Heart left ventricle (tissue), 16 donors: ENCODE results near the gene DNMT3A. TPM values are rescaled to one million over a fixed set of nuclear protein-coding genes. Genes with fewer than 3 reads are reported as not detected.
A peak's percentile ranks its signal among the peaks of the same experiment; 100 is the strongest.

Source experiments
- ATAC-seq, 4 donors: fragments of 200-7000 bp; cut with Tn5 transposase; one replicate each; pipeline ENCODE4 v1.9.1; 2020 to 2022; ENCODE audit warnings: moderate library complexity in 4 of 4, mild to moderate bottlenecking in 3 of 4, moderate number of reproducible peaks in 1 of 4
- DNase-seq, 5 donors: peaks; one replicate each; pipeline ENCODE4 v3.0.0-alpha.2; 2020
- H3K27ac ChIP-seq, 12 donors: fragments of 200-600 bp; sonication (generic) in 4 of 12; one replicate each; pipeline versions ENCODE4 v1.5.0 to v1.8.0; 2016 to 2022; ENCODE audit warnings: mild to moderate bottlenecking in 2 of 12
- H3K27me3 ChIP-seq, 9 donors: fragments of 200-600 bp; sonication (generic) in 2 of 9; one replicate each; pipeline versions ENCODE4 v1.5.1 to v1.8.0; 2016 to 2022; ENCODE audit warnings: mild to moderate bottlenecking in 3 of 9
- H3K36me3 ChIP-seq, 9 donors: fragments of 200-600 bp; sonication (generic) in 2 of 9; one replicate each; pipeline versions ENCODE4 v1.5.0 to v1.8.0; 2018 to 2022; ENCODE audit warnings: mild to moderate bottlenecking in 2 of 9
- H3K4me1 ChIP-seq, 12 donors: fragments of 200-600 bp; sonication (generic) in 4 of 12; one replicate each; pipeline versions ENCODE4 v1.5.0 to v1.8.0; 2016 to 2022; ENCODE audit warnings: mild to moderate bottlenecking in 3 of 12
- H3K4me3 ChIP-seq, 12 donors: fragments of 200-600 bp; sonication (generic) in 4 of 12; one replicate each; pipeline versions ENCODE4 v1.5.0 to v1.8.0; 2017 to 2022; ENCODE audit warnings: mild to moderate bottlenecking in 9 of 12, moderate library complexity in 4 of 12
- H3K9me3 ChIP-seq, 12 donors: fragments of 200-600 bp; sonication (generic) in 4 of 12; one replicate each; pipeline versions ENCODE4 v1.5.0 to v1.8.0; 2016 to 2022; ENCODE audit warnings: mild to moderate bottlenecking in 1 of 12
- CTCF ChIP-seq, 12 donors: fragments of 200-600 bp; sonication (generic) in 4 of 12; IDR thresholded peaks; one replicate each; pipeline versions ENCODE4 v1.5.0 to v1.8.0; 2018 to 2022; ENCODE audit warnings: antibody characterized with exemption in 12 of 12, mild to moderate bottlenecking in 5 of 12
- POLR2A ChIP-seq, 2 donors: fragments of 450-650 bp; IDR thresholded peaks; one replicate each; pipeline ENCODE4 v1.6.1; 2017; ENCODE audit warnings: antibody characterized with exemption in 2 of 2, mild to moderate bottlenecking in 2 of 2, moderate library complexity in 2 of 2
- WGBS, 4 donors: extraction: QIAGEN DNeasy Blood & Tissue Kit in 2 of 4; methylation state at CpG; one replicate each; pipeline versions ENCODE4 v1.1.5 to v1.1.7; 2013 to 2018; 5-methylcytosine and 5-hydroxymethylcytosine counted together
- intact Hi-C, 10 donors: fragments of 100-400 bp; cut with DNase I; formaldehyde crosslinking; loops; one replicate each; pipeline versions ENCODE4 v1.11.1 to v1.14.2; 2022
- polyA plus RNA-seq, 2 donors: library from polyadenylated mRNA; stranded (reverse); fragments of 200-250 nt; gene quantifications; one replicate each; pipeline ENCODE4 v1.2.3, GENCODE V29; 2013
- total RNA-seq, 9 donors: library from RNA; depleted of rRNA in 2 of 9; stranded (reverse); fragments of >200 nt in 2 of 9; fragmentation: NEBNext Ultra II Directional in 3 of 9; extraction: Animal tissue kit (Norgen Biotek cat#: 25700) in 3 of 9; gene quantifications; one replicate each; pipeline versions ENCODE4 v1.1.0 to v1.2.4, GENCODE V29; 2016 to 2023
- donor health status: ischemic (EF 13 %, LVEDD 7.1; RV severe dilation, severe dysfunction).
- donor health status: healthy with polysubstance abuse.
- donor health status: DM: no; HTN: yes; CAD: no.
- donor health status: DM: no; HTN: no; CAD: no.
- donor health status: ischemic (EF 25% LVEDD 6.9; RV normal size, moderate dysfunction).
- donor health status: ischemic (EF 25% LVEDD 5.7; RV mildly dilated, moderate dysfunction).
- donor health status: healthy.
- donor health status: DM: yes; HTN: yes; CAD: no.
- donor health status: ischemic (EF 35%, LVEDD 5.7; RV mildly dilated, moderate dysfunction).
- donor health status: nonischemic (EF 11% LVEDD 7.7; RV severe dilation, severe dysfunction).
- donor health status: DM: yes; HTN: yes; CAD: no.
- donor health status: PGD.
- donor health status: ischemic (EF 29% LVEDD 5.4; RV normal size, mild dysfunction).
- donor health status: nonischemic (EF 23%, LVEDD 6.1; RV moderate dilation, normal function).

DNMT3A gene
- total and polyA plus RNA-seq, 11 donors = 3.5 to 26.0 (median 16.0) TPM

DNA sequence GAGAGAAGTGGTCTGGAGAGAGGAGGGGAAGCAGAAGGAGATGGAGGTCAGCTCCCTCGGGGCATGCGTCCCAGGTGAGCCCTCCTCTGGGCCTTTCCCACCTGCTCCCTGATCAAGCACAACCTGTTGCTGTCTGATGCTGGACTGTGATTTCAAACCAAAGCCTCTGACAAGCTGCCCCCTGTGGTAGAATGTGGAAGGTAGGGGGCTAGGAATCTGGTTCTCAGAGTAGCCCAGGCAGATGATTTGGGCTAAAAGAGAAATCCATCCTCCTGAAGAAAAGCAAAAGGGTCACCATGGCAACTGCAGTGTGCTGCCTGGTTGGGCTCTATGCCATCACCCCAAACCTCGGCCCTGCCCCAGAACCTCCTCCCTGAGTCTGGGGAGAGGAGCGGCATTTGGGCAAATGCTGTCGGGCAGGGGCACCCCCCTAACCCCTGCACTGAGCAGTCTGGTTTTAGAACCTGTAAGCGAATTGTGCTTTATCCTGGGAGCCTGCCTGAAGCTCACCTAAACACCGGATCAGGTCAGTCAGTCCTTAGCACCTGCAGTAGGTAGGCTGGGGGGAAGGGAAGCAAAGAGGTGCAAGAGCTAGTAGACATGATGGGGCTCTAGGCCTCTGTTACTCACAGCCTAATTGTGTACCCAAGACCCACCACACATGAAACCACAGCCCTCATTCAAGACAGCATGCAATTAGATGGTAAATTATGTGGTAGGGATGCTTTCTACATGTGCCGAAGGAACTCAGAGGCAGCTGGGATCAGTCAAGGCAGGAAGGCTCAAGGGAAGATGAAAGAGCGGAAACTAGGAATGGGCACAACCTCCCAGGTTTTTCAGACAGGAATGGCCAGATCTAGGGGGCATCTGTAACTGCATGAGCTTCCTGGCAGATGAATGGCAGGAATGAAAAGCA, 83.5 kb downstream of the DNMT3A start:
- H3K4me3 ChIP-seq = no peak overlapping the region
- peak overlapping the region in 4 of 12 donors; percentile 35 to 65 (median 54) for H3K27ac ChIP-seq
- TF ChIP-seq CTCF (IDR thresholded peaks at IDR 0.05) = no peak
- TF ChIP-seq POLR2A (IDR thresholded peaks at IDR 0.05) = no peak
- peaks cover 0 to 47% (median 31%) of the 10 kb centered on the region in 9 donors for H3K36me3 ChIP-seq
- H3K9me3 ChIP-seq = no peaks in the 10 kb centered on the region
- no peaks in the 10 kb centered on the region for H3K27me3 ChIP-seq
- peak in 1 of 5 donors; percentile 24 for DNase-seq
- H3K4me1 ChIP-seq = peaks cover 0 to 23% (median 17%) of the 10 kb centered on the region in 12 donors
- ATAC-seq = no peak
- intact Hi-C loops = loop anchor here in 1 of 10 donors (10.0 kb wide), 1 partner anchor 267 kb away; no protein-coding TSS in a partner anchor
- WGBS, 4 donors = 84 to 93% (median 88%) methylated on average over 7 to 9 of the region's 9 CpGs

DNA sequence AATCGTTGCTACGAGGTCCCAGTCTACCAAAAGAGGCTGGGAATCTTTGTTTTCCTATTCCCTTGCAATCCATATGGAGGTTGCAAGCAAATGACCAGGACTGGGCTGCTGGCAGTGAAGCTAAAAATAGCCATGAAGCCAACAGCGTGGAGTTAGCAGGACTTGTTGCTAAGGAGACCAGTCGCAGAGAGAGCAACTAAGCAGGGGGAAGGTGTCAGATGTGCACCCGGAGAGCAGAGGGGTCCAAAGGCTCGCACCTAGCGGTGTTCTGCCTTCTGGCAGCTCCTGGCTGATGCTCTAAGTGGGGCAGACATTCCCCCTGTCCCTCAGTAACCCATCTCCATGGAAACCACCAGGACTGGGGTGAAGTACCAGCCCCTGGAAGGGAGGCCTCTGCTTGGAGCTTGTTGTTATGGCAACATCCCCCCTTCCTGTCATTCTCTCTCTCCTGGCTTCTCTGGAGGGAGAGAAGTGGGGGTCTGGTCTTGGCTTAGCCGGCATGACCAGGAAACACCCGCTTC, 84.6 kb downstream of the DNMT3A start:
- Histone ChIP-seq H3K4me3 (no peak overlapping the region), H3K27me3 (no peaks in the 10 kb centered on the region), H3K36me3 (peaks cover 0 to 47% (median 28%) of the 10 kb centered on the region in 9 donors), H3K4me1 (peaks cover 0 to 28% (median 24%) of the 10 kb centered on the region in 12 donors), H3K9me3 (no peaks in the 10 kb centered on the region), H3K27ac (peak overlapping the region in 9 of 12 donors; percentile 12 to 65 (median 34))
- intact Hi-C loops = loop anchor here in 1 of 10 donors (10.0 kb wide), 1 partner anchor 268 kb away; no protein-coding TSS in a partner anchor
- TF ChIP-seq POLR2A (IDR thresholded peaks at IDR 0.05) (no peak), CTCF (IDR thresholded peaks at IDR 0.05) (no peak)
- peak; percentile 78 to 89 (median 84) for ATAC-seq
- peak; percentile 50 to 62 (median 59) for DNase-seq
- 21 to 30% (median 26%) methylated on average over 9 of the region's 9 CpGs for WGBS, 4 donors

DNA sequence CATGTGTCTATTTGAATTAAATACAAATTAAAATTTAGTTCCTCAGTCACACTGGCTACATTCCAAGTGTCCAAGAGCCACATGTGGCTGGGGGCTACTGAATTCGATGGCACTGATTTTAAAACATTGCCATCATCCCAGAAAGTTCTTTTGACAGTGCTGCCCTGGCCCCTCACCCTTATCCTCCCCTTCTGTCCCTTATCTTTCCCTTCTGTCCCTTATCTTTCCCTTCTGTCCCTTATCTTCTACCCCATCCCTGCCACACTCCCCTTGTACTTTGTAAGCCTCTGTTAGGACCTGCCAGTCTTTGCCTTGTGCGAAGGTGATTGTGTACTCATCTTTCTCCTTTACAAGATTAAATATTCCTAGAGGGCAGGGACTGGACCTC, 85.2 kb downstream of the DNMT3A start:
- ATAC-seq = no peak
- DNase-seq = peak in 1 of 5 donors; percentile 10
- WGBS, 4 donors = 53 to 65% (median 60%) methylated on average over 2 of the region's 2 CpGs
- Histone ChIP-seq H3K4me1 (peaks cover 0 to 34% (median 29%) of the 10 kb centered on the region in 12 donors), H3K9me3 (no peaks in the 10 kb centered on the region), H3K4me3 (no peak overlapping the region), H3K36me3 (peaks cover 0 to 47% (median 25%) of the 10 kb centered on the region in 9 donors), H3K27me3 (no peaks in the 10 kb centered on the region), H3K27ac (peak overlapping the region in 6 of 12 donors; percentile 32 to 65 (median 51))
- TF ChIP-seq CTCF (IDR thresholded peaks at IDR 0.05) (no peak), POLR2A (IDR thresholded peaks at IDR 0.05) (no peak)
- intact Hi-C loops = loop anchor here in 1 of 10 donors (10.0 kb wide), 1 partner anchor 268 kb away; no protein-coding TSS in a partner anchor
